Astrocyte (in vitro differentiated cells and primary cell): ENCODE measurements around the gene CLCF1.

Experiments used
- CTCF ChIP-seq: IDR thresholded peaks from 2 replicates; pipeline ENCODE4 v1.5.1; 2011; ENCODE audit warnings: low read depth, mild to moderate bottlenecking, inconsistent platforms, low read length, moderate library complexity; ENCODE audit not compliant: insufficient read depth
- EZH2 ChIP-seq: IDR thresholded peaks from 2 replicates; pipeline ENCODE4 v1.6.1; 2012; ENCODE audit warnings: mild to moderate bottlenecking, low read length, inconsistent platforms; ENCODE audit not compliant: insufficient read depth

- no peak for TF ChIP-seq CTCF
- TF ChIP-seq EZH2, result no peak
Observed at GRCh38 chr11:67393437-67393836, 20.0 kb upstream of the CLCF1 start.
